ENCODE data around the gene CTNNA1. TPM values are rescaled to one million over a fixed set of nuclear protein-coding genes. Genes with fewer than 3 reads are reported as not detected.
"Not testable (repeated sequence)": the region's sequence is repeated elsewhere in the genome, so short reads cannot be mapped to it uniquely, and the experiment has no call there.

The CTNNA1 gene
- total RNA-seq, 2 donors from 2014 or later: 107 to 140 TPM

GRCh38 chr5:138738399-138738798 lies 14.8 kb upstream of the CTNNA1 start:
- no peaks in the 10 kb centered on the region for H3K9me3 ChIP-seq
- ATAC-seq: no peak
- H3K27me3 ChIP-seq: no peaks in the 10 kb centered on the region
- H3K36me3 ChIP-seq (replicated peaks in 1 of 2; ENCODE audit: insufficient read depth in 1 of 2, low read depth in 2 of 2): no peaks in the 10 kb centered on the region
- H3K4me1 ChIP-seq: peaks cover 9% of the 10 kb centered on the region
- no peak for TF ChIP-seq CTCF (IDR thresholded peaks at IDR 0.05)
- no peak for TF ChIP-seq POLR2A (IDR thresholded peaks at IDR 0.05)
- intact Hi-C loops (cut with DNase I): no loop called here
- DNase-seq: no peak
- H3K27ac ChIP-seq: no peak overlapping the region
- 64 to 68% methylated on average over 4 of the region's 4 CpGs for WGBS, 2 donors
- H3K4me3 ChIP-seq: no peak overlapping the region

GRCh38 chr5:138739938-138740337 lies 13.3 kb upstream of the CTNNA1 start:
- no peaks in the 10 kb centered on the region for H3K36me3 ChIP-seq (replicated peaks in 1 of 2; ENCODE audit: insufficient read depth in 1 of 2, low read depth in 2 of 2)
- H3K27me3 ChIP-seq: no peaks in the 10 kb centered on the region
- DNase-seq (no peak), ATAC-seq (no peak)
- no peak overlapping the region for H3K27ac ChIP-seq
- intact Hi-C loops (cut with DNase I): no loop called here
- H3K9me3 ChIP-seq: no peaks in the 10 kb centered on the region
- H3K4me3 ChIP-seq: no peak overlapping the region
- TF ChIP-seq POLR2A (IDR thresholded peaks at IDR 0.05): no peak
- TF ChIP-seq CTCF (IDR thresholded peaks at IDR 0.05): no peak
- H3K4me1 ChIP-seq: peaks cover 9% of the 10 kb centered on the region
- 85 to 88% methylated on average over 1 of the region's 1 CpG for WGBS, 2 donors

DNA sequence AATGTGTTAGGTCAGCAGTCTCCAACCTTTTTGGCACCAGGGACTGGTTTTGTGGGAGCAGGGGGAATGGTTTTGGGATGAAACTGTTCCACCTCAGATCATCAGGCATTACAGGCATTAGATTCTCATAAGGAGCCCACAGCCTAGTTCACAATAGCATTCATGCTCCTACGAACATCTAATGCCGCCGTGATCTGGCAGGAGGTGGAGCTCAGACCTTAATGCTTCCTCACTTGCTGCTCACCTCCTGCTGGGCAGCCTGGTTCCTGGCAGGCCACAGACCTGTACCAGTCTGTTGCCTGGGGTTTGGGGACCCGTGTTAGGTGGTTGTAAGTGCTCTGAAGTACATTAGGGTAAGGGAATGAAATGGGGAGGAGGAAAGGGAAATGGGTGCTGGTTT lies 9.7 kb upstream of the CTNNA1 start:
- WGBS, 2 donors: 74 to 80% methylated on average over 4 of the region's 4 CpGs
- intact Hi-C loops (cut with DNase I): no loop called here
- H3K36me3 ChIP-seq (replicated peaks in 1 of 2; ENCODE audit: insufficient read depth in 1 of 2, low read depth in 2 of 2): no peaks in the 10 kb centered on the region
- DNase-seq (no peak), ATAC-seq (no peak)
- no peak overlapping the region for H3K4me3 ChIP-seq
- no peak overlapping the region for H3K27ac ChIP-seq
- peaks cover 9% of the 10 kb centered on the region for H3K4me1 ChIP-seq
- TF ChIP-seq POLR2A (IDR thresholded peaks at IDR 0.05) (no peak), CTCF (IDR thresholded peaks at IDR 0.05) (no peak)
- no peaks in the 10 kb centered on the region for H3K9me3 ChIP-seq
- H3K27me3 ChIP-seq: no peaks in the 10 kb centered on the region

DNA sequence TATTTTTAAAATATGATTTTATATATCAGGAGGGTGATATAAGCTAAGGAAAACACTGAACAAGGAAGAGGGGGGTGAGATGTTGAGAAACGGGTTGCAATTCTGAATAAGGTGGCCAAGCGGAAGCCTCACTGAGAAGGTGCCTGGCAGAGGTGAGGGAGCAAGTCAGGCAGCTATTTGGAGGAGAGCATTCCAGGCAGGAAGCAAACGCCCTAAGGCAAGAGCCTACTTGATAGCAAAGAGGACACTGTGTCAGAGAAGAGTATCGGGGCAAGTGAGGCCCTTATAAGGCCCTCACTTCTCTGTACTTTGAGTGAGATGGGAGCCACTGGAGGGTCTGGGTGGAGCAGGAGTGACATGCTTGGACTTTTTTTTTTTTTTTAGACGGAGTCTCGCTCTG lies 8.0 kb upstream of the CTNNA1 start:
- Histone ChIP-seq H3K9me3 (no peaks in the 10 kb centered on the region), H3K27ac (no peak overlapping the region), H3K36me3 (replicated peaks in 1 of 2; ENCODE audit: insufficient read depth in 1 of 2, low read depth in 2 of 2) (no peaks in the 10 kb centered on the region), H3K4me3 (no peak overlapping the region), H3K27me3 (no peaks in the 10 kb centered on the region), H3K4me1 (peaks cover 9% of the 10 kb centered on the region)
- no peak for DNase-seq
- TF ChIP-seq POLR2A (IDR thresholded peaks at IDR 0.05): no peak
- TF ChIP-seq CTCF (IDR thresholded peaks at IDR 0.05): no peak
- intact Hi-C loops (cut with DNase I): no loop called here
- no peak for ATAC-seq
- 97% methylated on average over 6 of the region's 6 CpGs for WGBS, 2 donors

DNA sequence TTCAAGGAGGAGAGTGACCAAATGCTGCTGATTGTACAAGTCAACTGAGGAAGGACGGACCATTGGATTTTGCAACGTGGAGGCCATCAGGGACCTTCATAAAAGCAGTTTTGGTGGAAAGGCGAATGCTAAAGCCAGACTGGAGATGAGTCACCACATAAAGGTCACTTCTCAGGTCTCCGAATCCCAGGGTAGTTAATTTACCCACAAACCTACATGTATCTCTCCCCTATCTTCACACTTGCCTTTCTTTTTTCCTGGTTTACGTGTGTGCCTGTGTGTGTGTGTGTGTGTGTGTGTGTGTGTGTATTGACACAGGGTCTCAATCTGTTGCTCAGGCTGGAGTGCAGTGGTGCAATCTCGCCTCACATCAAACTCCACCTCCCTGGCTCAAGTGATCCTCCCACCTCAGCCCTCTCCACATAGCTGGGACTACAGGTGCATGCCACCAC lies 4.6 kb upstream of the CTNNA1 start:
- Histone ChIP-seq H3K27ac (no peak overlapping the region), H3K4me3 (no peak overlapping the region), H3K9me3 (no peaks in the 10 kb centered on the region), H3K27me3 (no peaks in the 10 kb centered on the region), H3K36me3 (replicated peaks in 1 of 2; ENCODE audit: insufficient read depth in 1 of 2, low read depth in 2 of 2) (no peaks in the 10 kb centered on the region), H3K4me1 (peaks cover 5% of the 10 kb centered on the region)
- intact Hi-C loops (cut with DNase I): no loop called here
- ATAC-seq (no peak), DNase-seq (peak in 1 of 4 donors; percentile 22)
- TF ChIP-seq POLR2A (IDR thresholded peaks at IDR 0.05): no peak
- no peak for TF ChIP-seq CTCF (IDR thresholded peaks at IDR 0.05)
- 80 to 85% methylated on average over 6 of the region's 6 CpGs for WGBS, 2 donors

DNA sequence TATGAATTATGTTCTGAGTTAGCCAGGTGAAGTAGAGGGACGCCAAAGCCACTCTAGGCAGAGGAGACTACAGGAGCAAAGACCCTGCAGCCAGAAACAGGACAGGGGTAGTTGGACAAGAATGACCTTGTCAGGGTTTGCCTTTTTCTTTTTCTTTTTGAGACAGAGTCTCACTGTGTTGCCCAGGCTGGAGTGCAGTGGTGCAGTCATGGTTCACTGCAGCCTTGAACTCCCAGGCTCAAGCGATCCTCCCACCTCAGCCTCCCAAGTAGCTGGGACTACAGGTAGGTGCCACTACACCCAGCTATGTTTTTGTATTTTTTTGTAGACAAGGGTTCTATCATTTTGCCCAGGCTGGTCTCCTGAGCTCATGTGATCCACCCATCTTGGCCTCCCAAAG lies 1.9 kb upstream of the CTNNA1 start:
- H3K27ac ChIP-seq; H3K9me3 ChIP-seq; DNase-seq; intact Hi-C loops (cut with DNase I); H3K36me3 ChIP-seq (replicated peaks in 1 of 2; ENCODE audit: insufficient read depth in 1 of 2, low read depth in 2 of 2); ATAC-seq; H3K27me3 ChIP-seq; H3K4me3 ChIP-seq: not testable (repeated sequence)
- 83 to 95% methylated on average over 2 of the region's 2 CpGs for WGBS, 2 donors
- peaks cover 23% of the 10 kb centered on the region for H3K4me1 ChIP-seq

Data from body of pancreas (tissue), 4 donors.